ENCODE data around the gene EGR4. TPM values are rescaled to one million over a fixed set of nuclear protein-coding genes. Genes with fewer than 3 reads are reported as not detected.

EGR4 gene
- polyA plus RNA-seq, 3 donors, result 0.12 to 0.15 TPM; not detected in 1

DNA sequence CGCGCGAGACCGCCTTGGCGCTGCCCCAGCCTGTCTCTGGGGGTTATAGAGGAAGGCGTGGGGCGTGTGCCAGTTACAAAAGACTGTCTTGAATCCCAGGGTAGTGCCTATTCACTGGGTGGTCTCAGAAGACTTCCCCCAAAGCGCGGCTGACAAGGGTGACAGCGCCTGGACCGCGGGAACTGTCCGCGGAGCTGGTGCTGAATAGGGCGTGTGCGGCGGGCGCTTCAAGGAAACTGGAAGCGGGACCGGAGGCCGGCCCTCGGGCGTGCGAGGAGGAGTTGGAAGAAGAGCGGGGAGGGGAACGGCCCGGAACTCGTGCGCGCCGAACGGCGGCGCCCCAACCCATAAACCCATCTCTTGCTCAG, 2.3 kb downstream of the EGR4 start:
- Mint-ChIP-seq H3K27ac (no peak overlapping the region), H3K9me3 (peaks cover 0 to 26% (median 16%) of the 10 kb centered on the region in 7 donors), H3K4me3 (peak overlapping the region in 1 of 2 donors; percentile 87), H3K4me1 (peaks cover 27% of the 10 kb centered on the region), H3K27me3 (ENCODE audit: low read depth in 3 of 3) (peaks cover 61 to 71% (median 70%) of the 10 kb centered on the region in 3 donors), H3K36me3 (no peaks in the 10 kb centered on the region)
- Histone ChIP-seq H3K4me2 (replicated peaks; ENCODE audit: extremely low read depth, low read length, poor library complexity, severe bottlenecking) (peak overlapping the region; percentile 67), H2AFZ (ENCODE audit: insufficient read depth, low read depth, low read length, poor library complexity, severe bottlenecking) (no peak overlapping the region), H3K79me2 (ENCODE audit: insufficient read depth, low read length) (no peaks in the 10 kb centered on the region), H3K9me3 (replicated peaks in 1 of 2; ENCODE audit: control insufficient read depth in 1 of 2, insufficient read depth in 1 of 2, low read length in 2 of 2) (peaks cover 0 to 24% of the 10 kb centered on the region in 2 donors), H3K4me1 (ENCODE audit: control insufficient read depth in 1 of 2, insufficient read depth in 2 of 2, low read length in 2 of 2) (peaks cover 27 to 42% of the 10 kb centered on the region in 2 donors), H3K4me3 (replicated peaks in 1 of 3; ENCODE audit: low read depth in 2 of 3, low read length in 3 of 3) (peak overlapping the region in 1 of 3 experiments; percentile 51), H3K27ac (ENCODE audit: low read depth in 1 of 2, low read length in 2 of 2) (no peak overlapping the region), H4K20me1 (ENCODE audit: insufficient read depth, low read length) (no peaks in the 10 kb centered on the region), H3K9ac (ENCODE audit: insufficient read depth, low read length, poor library complexity, severe bottlenecking) (no peak overlapping the region), H3K36me3 (replicated peaks in 1 of 2; ENCODE audit: control insufficient read depth in 1 of 2, insufficient read depth in 2 of 2, low read length in 2 of 2) (no peaks in the 10 kb centered on the region), H3K27me3 (ENCODE audit: control insufficient read depth in 2 of 2, insufficient read depth in 2 of 2, low read length in 2 of 2) (peaks cover 56 to 73% of the 10 kb centered on the region in 2 donors)
- intact Hi-C loops (cut with micrococcal nuclease), result no loop called here
- DNase-seq, result peak; percentile 21 to 39 (median 34)
- WGBS (ENCODE audit: insufficient coverage), result 7% methylated on average over 24 of the region's 34 CpGs
- TF ChIP-seq, protein P1, sequence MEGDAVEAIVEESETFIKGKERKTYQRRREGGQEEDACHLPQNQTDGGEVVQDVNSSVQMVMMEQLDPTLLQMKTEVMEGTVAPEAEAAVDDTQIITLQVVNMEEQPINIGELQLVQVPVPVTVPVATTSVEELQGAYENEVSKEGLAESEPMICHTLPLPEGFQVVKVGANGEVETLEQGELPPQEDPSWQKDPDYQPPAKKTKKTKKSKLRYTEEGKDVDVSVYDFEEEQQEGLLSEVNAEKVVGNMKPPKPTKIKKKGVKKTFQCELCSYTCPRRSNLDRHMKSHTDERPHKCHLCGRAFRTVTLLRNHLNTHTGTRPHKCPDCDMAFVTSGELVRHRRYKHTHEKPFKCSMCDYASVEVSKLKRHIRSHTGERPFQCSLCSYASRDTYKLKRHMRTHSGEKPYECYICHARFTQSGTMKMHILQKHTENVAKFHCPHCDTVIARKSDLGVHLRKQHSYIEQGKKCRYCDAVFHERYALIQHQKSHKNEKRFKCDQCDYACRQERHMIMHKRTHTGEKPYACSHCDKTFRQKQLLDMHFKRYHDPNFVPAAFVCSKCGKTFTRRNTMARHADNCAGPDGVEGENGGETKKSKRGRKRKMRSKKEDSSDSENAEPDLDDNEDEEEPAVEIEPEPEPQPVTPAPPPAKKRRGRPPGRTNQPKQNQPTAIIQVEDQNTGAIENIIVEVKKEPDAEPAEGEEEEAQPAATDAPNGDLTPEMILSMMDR (IDR thresholded peaks at IDR 0.05), result no peak

GRCh38 chr2:73290049-73290839, 3.1 kb downstream of the EGR4 start:
- DNase-seq, result peak in 2 of 3 donors; percentile 12 to 23
- Histone ChIP-seq H3K4me3 (replicated peaks in 1 of 3; ENCODE audit: low read depth in 2 of 3, low read length in 3 of 3) (no peak overlapping the region), H3K9ac (ENCODE audit: insufficient read depth, low read length, poor library complexity, severe bottlenecking) (no peak overlapping the region), H3K79me2 (ENCODE audit: insufficient read depth, low read length) (no peaks in the 10 kb centered on the region), H3K4me2 (replicated peaks; ENCODE audit: extremely low read depth, low read length, poor library complexity, severe bottlenecking) (no peak overlapping the region), H4K20me1 (ENCODE audit: insufficient read depth, low read length) (no peaks in the 10 kb centered on the region), H3K4me1 (ENCODE audit: control insufficient read depth in 1 of 2, insufficient read depth in 2 of 2, low read length in 2 of 2) (peaks cover 36 to 50% of the 10 kb centered on the region in 2 donors), H2AFZ (ENCODE audit: insufficient read depth, low read depth, low read length, poor library complexity, severe bottlenecking) (no peak overlapping the region), H3K36me3 (replicated peaks in 1 of 2; ENCODE audit: control insufficient read depth in 1 of 2, insufficient read depth in 2 of 2, low read length in 2 of 2) (no peaks in the 10 kb centered on the region), H3K27me3 (ENCODE audit: control insufficient read depth in 2 of 2, insufficient read depth in 2 of 2, low read length in 2 of 2) (peaks cover 48 to 64% of the 10 kb centered on the region in 2 donors), H3K9me3 (replicated peaks in 1 of 2; ENCODE audit: control insufficient read depth in 1 of 2, insufficient read depth in 1 of 2, low read length in 2 of 2) (peaks cover 0 to 24% of the 10 kb centered on the region in 2 donors), H3K27ac (ENCODE audit: low read depth in 1 of 2, low read length in 2 of 2) (no peak overlapping the region)
- peak overlapping the region in 1 of 2 donors; percentile 87 for H3K4me3 Mint-ChIP-seq
- TF ChIP-seq, protein P1 (IDR thresholded peaks at IDR 0.05), result peak; percentile 71
- intact Hi-C loops (cut with micrococcal nuclease), result no loop called here
- H3K27ac Mint-ChIP-seq, result no peak overlapping the region
- H3K36me3 Mint-ChIP-seq, result no peaks in the 10 kb centered on the region
- H3K4me1 Mint-ChIP-seq, result peaks cover 35% of the 10 kb centered on the region
- peaks cover 53 to 63% (median 62%) of the 10 kb centered on the region in 3 donors for H3K27me3 Mint-ChIP-seq (ENCODE audit: low read depth in 3 of 3)
- H3K9me3 Mint-ChIP-seq, result peaks cover 0 to 26% (median 16%) of the 10 kb centered on the region in 7 donors
- WGBS (ENCODE audit: insufficient coverage), result 100% methylated on average over 1 of the region's 6 CpGs
